ENCODE data around the gene UBE2D2.
"Not testable (repeated sequence)": the region's sequence is repeated elsewhere in the genome, so short reads cannot be mapped to it uniquely, and the experiment has no call there.

DNA sequence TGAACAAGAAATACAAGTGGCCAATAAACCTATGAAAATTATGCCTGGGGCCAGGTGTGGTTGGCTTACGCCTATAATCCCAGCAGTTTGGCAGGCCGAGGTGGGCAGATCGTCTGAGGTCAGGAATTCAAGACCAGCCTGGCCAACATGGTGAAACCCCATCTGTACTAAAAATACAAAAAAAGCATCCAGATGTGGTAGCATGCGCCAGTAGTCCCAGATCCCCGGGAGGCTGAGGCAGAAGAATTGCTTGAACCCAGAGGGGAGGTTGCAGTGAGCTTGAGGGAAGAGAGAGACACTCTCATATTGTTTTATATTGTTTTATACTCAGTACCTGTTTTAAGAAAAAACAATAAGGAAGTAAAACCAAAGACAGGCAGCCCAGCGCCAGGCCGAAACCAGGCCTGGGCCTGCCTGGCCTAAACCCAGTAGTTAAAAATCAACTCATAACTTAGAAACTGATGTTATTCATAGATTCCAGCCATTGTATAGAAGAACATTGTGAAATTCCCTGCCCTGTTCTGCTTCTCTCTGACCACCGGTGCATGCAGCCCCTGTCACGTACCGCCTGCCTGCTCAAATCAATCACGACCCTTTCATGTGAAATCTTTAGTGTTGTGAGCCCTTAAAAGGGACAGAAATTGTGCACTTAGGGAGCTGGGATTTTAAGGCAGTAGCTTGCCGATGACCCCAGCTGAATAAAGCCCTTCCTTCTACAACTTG, 35.4 kb upstream of the UBE2D2 start:
- not testable (repeated sequence) for TF ChIP-seq EZH2 (IDR thresholded peaks at IDR 0.05); POLR2AphosphoS5 (IDR thresholded peaks at IDR 0.05; ENCODE audit: borderline replicate concordance, low read depth, low read length)

All from SK-N-MC (cell line).